Measurements from ENCODE around the gene FUCA1. TPM values are rescaled to one million over a fixed set of nuclear protein-coding genes. Genes with fewer than 3 reads are reported as not detected.

The FUCA1 gene
- total and polyA plus RNA-seq, 5 donors, result 15.5 to 22.1 (median 19.0) TPM

Other genes starting within 250 kb of the FUCA1 start
- 100 to 1,000 TPM; 586 to 826 (median 727) TPM for gene RPL11, start 176.5 kb downstream of the FUCA1 start, total RNA-seq
- 1,436 TPM for gene RPL11, start 176.5 kb downstream of the FUCA1 start, polyA plus RNA-seq
- 10 to 100 TPM; 23.9 to 31.1 (median 25.9) TPM for gene ELOA, start 124.8 kb downstream of the FUCA1 start, total RNA-seq
- 11.6 TPM for gene ELOA, start 124.8 kb downstream of the FUCA1 start, polyA plus RNA-seq
- 10 to 100 TPM; 35.5 to 40.3 (median 38.8) TPM for gene PITHD1, start 89.9 kb downstream of the FUCA1 start, total RNA-seq
- gene PITHD1, start 89.9 kb downstream of the FUCA1 start, polyA plus RNA-seq, result 33.1 TPM
- gene LYPLA2, start 77.1 kb downstream of the FUCA1 start, total RNA-seq, result 10 to 100 TPM; 28.5 to 33.3 (median 32.5) TPM
- gene LYPLA2, start 77.1 kb downstream of the FUCA1 start, polyA plus RNA-seq, result 32.0 TPM
- 10 to 100 TPM in 1 of 4 donors, 1 to 10 TPM in 3; 6.1 to 11.0 (median 6.7) TPM for gene GALE, start 67.5 kb downstream of the FUCA1 start, total RNA-seq
- gene GALE, start 67.5 kb downstream of the FUCA1 start, polyA plus RNA-seq, result 11.2 TPM
- gene HMGCL, start 42.9 kb downstream of the FUCA1 start, total RNA-seq, result 10 to 100 TPM; 20.1 to 26.2 (median 21.7) TPM
- 31.9 TPM for gene HMGCL, start 42.9 kb downstream of the FUCA1 start, polyA plus RNA-seq
- gene CNR2, start 45.1 kb upstream of the FUCA1 start, total RNA-seq, result not detected
- not detected for gene CNR2, start 45.1 kb upstream of the FUCA1 start, polyA plus RNA-seq
- 100 to 1,000 TPM in 1 of 4 donors, 10 to 100 TPM in 3; 74.6 to 104 (median 87.6) TPM for gene PNRC2, start 91.5 kb upstream of the FUCA1 start, total RNA-seq
- 82.2 TPM for gene PNRC2, start 91.5 kb upstream of the FUCA1 start, polyA plus RNA-seq
- 10 to 100 TPM; 49.8 to 59.0 (median 53.0) TPM for gene SRSF10, start 112.0 kb upstream of the FUCA1 start, total RNA-seq
- 39.8 TPM for gene SRSF10, start 112.0 kb upstream of the FUCA1 start, polyA plus RNA-seq
- gene MYOM3, start 243.8 kb upstream of the FUCA1 start, total RNA-seq, result 100 to 1,000 TPM; 202 to 292 (median 241) TPM
- gene MYOM3, start 243.8 kb upstream of the FUCA1 start, polyA plus RNA-seq, result 258 TPM

All from right cardiac atrium (tissue), 5 donors.